ENCODE measurements around the gene AUNIP. TPM values are rescaled to one million over a fixed set of nuclear protein-coding genes. Genes with fewer than 3 reads are reported as not detected.
A peak's percentile ranks its signal among the peaks of the same experiment; 100 is the strongest.

Gene AUNIP
- total and polyA plus RNA-seq, 3 experiments from 2014 or later, result 7.3 to 7.4 TPM; not detected in 1

- Mint-ChIP-seq H3K4me3 (peak overlapping the region in 1 of 7 donors; percentile 32), H3K27me3 (no peaks in the 10 kb centered on the region), H3K27ac (no peak overlapping the region), H3K4me1 (peaks cover 17 to 26% (median 26%) of the 10 kb centered on the region in 3 donors), H3K36me3 (peaks cover 0 to 30% (median 5%) of the 10 kb centered on the region in 3 donors), H3K9me3 (no peaks in the 10 kb centered on the region)
- Histone ChIP-seq H3K9me3 (ENCODE audit: low read length) (no peaks in the 10 kb centered on the region), H3K4me3 (ENCODE audit: low read length) (no peak overlapping the region), H3K27ac (ENCODE audit: low read depth, low read length) (no peak overlapping the region), H3K27me3 (ENCODE audit: insufficient read depth, low read length, poor library complexity, severe bottlenecking) (no peaks in the 10 kb centered on the region), H3K36me3 (ENCODE audit: insufficient read depth, low read length) (no peaks in the 10 kb centered on the region), H3K4me1 (ENCODE audit: insufficient read depth, low read length) (peaks cover 32% of the 10 kb centered on the region)
- CTCF ChIA-PET, result interaction anchor here (0.5 to 0.8 kb wide), 3 partner anchors 8 to 401 kb away, joined by 3 read pairs; no protein-coding TSS in a partner anchor
- peak in 1 of 5 donors; percentile 19 for DNase-seq
- POLR2A ChIA-PET, result no interaction called here
Observed at GRCh38 chr1:25804244-25804963, 54.9 kb downstream of the AUNIP start.

- Mint-ChIP-seq H3K27ac (no peak overlapping the region), H3K4me3 (peak overlapping the region in 1 of 7 donors; percentile 75), H3K36me3 (peaks cover 0 to 21% (median 5%) of the 10 kb centered on the region in 3 donors), H3K27me3 (no peaks in the 10 kb centered on the region), H3K4me1 (peaks cover 18 to 33% (median 30%) of the 10 kb centered on the region in 3 donors), H3K9me3 (no peaks in the 10 kb centered on the region)
- Histone ChIP-seq H3K36me3 (ENCODE audit: insufficient read depth, low read length) (no peaks in the 10 kb centered on the region), H3K9me3 (ENCODE audit: low read length) (no peaks in the 10 kb centered on the region), H3K27ac (ENCODE audit: low read depth, low read length) (no peak overlapping the region), H3K4me3 (ENCODE audit: low read length) (no peak overlapping the region), H3K27me3 (ENCODE audit: insufficient read depth, low read length, poor library complexity, severe bottlenecking) (no peaks in the 10 kb centered on the region), H3K4me1 (ENCODE audit: insufficient read depth, low read length) (peaks cover 40% of the 10 kb centered on the region)
- no peak for DNase-seq
- ChIA-PET POLR2A (no interaction called here), CTCF (interaction anchor here (0.8 to 3.5 kb wide), 2 partner anchors 17 to 184 kb away, joined by 3 to 14 read pairs; no protein-coding TSS in a partner anchor)
Observed at GRCh38 chr1:25803368-25803767, 55.9 kb downstream of the AUNIP start.

DNA sequence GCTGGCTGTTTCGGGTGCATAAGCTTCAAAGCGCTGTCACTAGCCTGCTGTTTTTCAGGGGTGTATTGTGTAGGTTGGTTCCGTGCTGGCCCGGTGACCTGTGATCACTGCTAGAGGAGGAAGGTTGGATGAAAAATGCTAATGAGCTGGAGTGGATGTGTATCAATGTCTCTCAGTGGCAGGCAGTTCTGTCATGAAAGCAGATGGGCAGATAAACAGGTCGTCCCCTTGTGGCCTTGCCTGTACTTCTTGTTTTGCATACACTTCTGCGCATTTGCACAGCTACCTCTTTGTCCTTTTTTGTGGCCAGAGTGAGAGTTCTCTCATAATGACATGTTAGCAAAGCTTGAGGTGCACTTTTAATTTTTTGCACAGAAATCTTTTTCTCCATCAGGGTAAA, 56.3 kb downstream of the AUNIP start:
- peaks cover 21 to 38% (median 34%) of the 10 kb centered on the region in 3 donors for H3K4me1 Mint-ChIP-seq
- Histone ChIP-seq H3K36me3 (ENCODE audit: insufficient read depth, low read length) (no peaks in the 10 kb centered on the region), H3K27me3 (ENCODE audit: insufficient read depth, low read length, poor library complexity, severe bottlenecking) (no peaks in the 10 kb centered on the region), H3K9me3 (ENCODE audit: low read length) (no peaks in the 10 kb centered on the region), H3K4me3 (ENCODE audit: low read length) (no peak overlapping the region), H3K27ac (ENCODE audit: low read depth, low read length) (no peak overlapping the region), H3K4me1 (ENCODE audit: insufficient read depth, low read length) (peaks cover 45% of the 10 kb centered on the region)
- POLR2A ChIA-PET, result no interaction called here
- peak overlapping the region in 6 of 7 donors; percentile 6 to 75 (median 54) for H3K4me3 Mint-ChIP-seq
- H3K27ac Mint-ChIP-seq, result peak overlapping the region in 3 of 8 donors; percentile 43 to 75 (median 67)
- H3K9me3 Mint-ChIP-seq, result no peaks in the 10 kb centered on the region
- peaks cover 0 to 21% (median 5%) of the 10 kb centered on the region in 3 donors for H3K36me3 Mint-ChIP-seq
- DNase-seq, result no peak
- H3K27me3 Mint-ChIP-seq, result no peaks in the 10 kb centered on the region
- CTCF ChIA-PET, result interaction anchor here (0.8 to 3.5 kb wide), 4 partner anchors 7 to 194 kb away, joined by 3 to 14 read pairs (median 12); no protein-coding TSS in a partner anchor

DNA sequence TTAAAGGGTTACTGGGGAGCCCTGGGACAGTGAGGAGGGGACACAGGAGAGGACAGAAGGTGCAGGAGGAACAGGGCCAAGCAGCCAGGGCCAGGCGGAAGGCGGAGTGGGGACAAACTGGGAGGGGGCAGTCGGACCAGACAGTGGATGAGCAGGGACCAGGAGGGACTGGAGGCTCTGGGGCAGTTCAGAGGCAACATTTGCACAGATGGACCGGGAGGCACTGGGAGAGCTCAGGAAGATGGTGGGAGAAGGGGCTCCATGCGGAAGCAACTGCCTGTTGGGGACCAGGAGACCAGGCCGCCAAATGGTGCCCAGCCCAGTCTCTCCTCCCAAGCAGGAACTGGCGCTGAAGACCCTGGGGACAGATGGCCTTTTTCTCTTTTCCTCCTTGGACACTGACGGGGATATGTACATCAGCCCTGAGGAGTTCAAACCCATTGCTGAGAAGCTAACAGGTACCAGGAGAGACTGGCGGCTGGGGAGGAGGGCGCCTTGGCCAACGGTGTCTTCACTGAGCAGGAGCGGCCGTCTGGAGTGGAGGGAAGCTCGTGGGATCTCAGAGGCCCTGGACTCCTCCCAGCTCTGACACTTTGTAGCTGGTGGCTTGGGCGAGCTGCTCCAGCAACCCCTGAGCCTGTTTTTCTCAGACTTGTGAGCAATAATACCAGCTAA, 58.4 kb downstream of the AUNIP start:
- Mint-ChIP-seq H3K9me3 (no peaks in the 10 kb centered on the region), H3K27me3 (peaks cover 0 to 3% of the 10 kb centered on the region in 2 donors), H3K27ac (peak overlapping the region in 7 of 8 donors; percentile 36 to 96 (median 63)), H3K36me3 (peaks cover 0 to 8% (median 0%) of the 10 kb centered on the region in 3 donors), H3K4me1 (peaks cover 40 to 59% (median 55%) of the 10 kb centered on the region in 3 donors), H3K4me3 (peak overlapping the region; percentile 49 to 93 (median 80))
- Histone ChIP-seq H3K9me3 (ENCODE audit: low read length) (no peaks in the 10 kb centered on the region), H3K4me3 (ENCODE audit: low read length) (peak overlapping the region; percentile 50), H3K36me3 (ENCODE audit: insufficient read depth, low read length) (no peaks in the 10 kb centered on the region), H3K4me1 (ENCODE audit: insufficient read depth, low read length) (peaks cover 65% of the 10 kb centered on the region), H3K27me3 (ENCODE audit: insufficient read depth, low read length, poor library complexity, severe bottlenecking) (no peaks in the 10 kb centered on the region), H3K27ac (ENCODE audit: low read depth, low read length) (no peak overlapping the region)
- ChIA-PET POLR2A (interaction anchor here (0.7 kb wide), 1 partner anchor 19 kb away, joined by 3 read pairs; the partner anchor contains the start of gene MTFR1L), CTCF (interaction anchor here (1.5 to 3.5 kb wide), 4 partner anchors 9 to 280 kb away, joined by 3 to 14 read pairs (median 12); no protein-coding TSS in a partner anchor)
- DNase-seq, result no peak

- Mint-ChIP-seq H3K27ac (peak within 1 kb of the TSS in 7 of 8 donors; percentile 53 to 96 (median 73)), H3K4me3 (peak within 1 kb of the TSS; percentile 73 to 93 (median 80)), H3K36me3 (peaks cover 0 to under 1% (median 0%) of the 10 kb centered on the region in 3 donors), H3K27me3 (peaks cover 0 to 3% of the 10 kb centered on the region in 2 donors), H3K4me1 (peaks cover 42 to 66% (median 59%) of the 10 kb centered on the region in 3 donors), H3K9me3 (no peaks in the 10 kb centered on the region)
- peak; percentile 15 to 59 (median 26) for DNase-seq
- ChIA-PET POLR2A (interaction anchor here (1.2 kb wide), 1 partner anchor 25 kb away, joined by 4 read pairs; no protein-coding TSS in a partner anchor), CTCF (interaction anchor here (1.0 to 3.5 kb wide), 5 partner anchors 10 to 279 kb away, joined by 3 to 14 read pairs (median 12); no protein-coding TSS in a partner anchor)
- no peaks in the 10 kb centered on the region for H3K9me3 ChIP-seq (ENCODE audit: low read length)
- peak within 1 kb of the TSS; percentile 50 for H3K4me3 ChIP-seq (ENCODE audit: low read length)
- H3K36me3 ChIP-seq (ENCODE audit: insufficient read depth, low read length), result no peaks in the 10 kb centered on the region
- H3K27me3 ChIP-seq (ENCODE audit: insufficient read depth, low read length, poor library complexity, severe bottlenecking), result no peaks in the 10 kb centered on the region
- H3K27ac ChIP-seq (ENCODE audit: low read depth, low read length), result no peak within 1 kb of the TSS
- peaks cover 67% of the 10 kb centered on the region for H3K4me1 ChIP-seq (ENCODE audit: insufficient read depth, low read length)
Observed at GRCh38 chr1:25799935-25800702, 59.1 kb downstream of the AUNIP start, which contains the start of gene SELENON. Gene SELENON, plus strand, starts transcription at chr1:25800193. Its CDS starts 38 bp downstream, at chr1:25800231.

- H3K9me3 Mint-ChIP-seq, result no peaks in the 10 kb centered on the region
- no peak for DNase-seq
- H3K27ac Mint-ChIP-seq, result peak overlapping the region in 6 of 8 donors; percentile 66 to 95 (median 74)
- no peak overlapping the region for H3K4me3 ChIP-seq (ENCODE audit: low read length)
- H3K27me3 Mint-ChIP-seq, result peaks cover 0 to 3% of the 10 kb centered on the region in 2 donors
- H3K27ac ChIP-seq (ENCODE audit: low read depth, low read length), result no peak overlapping the region
- peaks cover 67% of the 10 kb centered on the region for H3K4me1 ChIP-seq (ENCODE audit: insufficient read depth, low read length)
- no peaks in the 10 kb centered on the region for H3K36me3 ChIP-seq (ENCODE audit: insufficient read depth, low read length)
- peaks cover 43 to 68% (median 55%) of the 10 kb centered on the region in 3 donors for H3K4me1 Mint-ChIP-seq
- ChIA-PET CTCF (interaction anchor here (1.0 to 2.8 kb wide), 3 partner anchors 10 to 249 kb away, joined by 3 to 13 read pairs (median 4); no protein-coding TSS in a partner anchor), POLR2A (interaction anchor here (0.6 to 1.2 kb wide), 2 partner anchors 25 to 88 kb away, joined by 3 to 4 read pairs; no protein-coding TSS in a partner anchor)
- H3K4me3 Mint-ChIP-seq, result peak overlapping the region; percentile 71 to 89 (median 76)
- H3K27me3 ChIP-seq (ENCODE audit: insufficient read depth, low read length, poor library complexity, severe bottlenecking), result no peaks in the 10 kb centered on the region
- H3K9me3 ChIP-seq (ENCODE audit: low read length), result no peaks in the 10 kb centered on the region
- no peaks in the 10 kb centered on the region for H3K36me3 Mint-ChIP-seq
Observed at GRCh38 chr1:25799352-25799934, 59.8 kb downstream of the AUNIP start.

All from CD8-positive, alpha-beta memory T cell (primary cell).